HG02970 (cell line): ENCODE measurements around the gene RAB24.
"Not testable (repeated sequence)": the region's sequence is repeated elsewhere in the genome, so short reads cannot be mapped to it uniquely, and the experiment has no call there.

ENCODE experiments used
- ATAC-seq: cut with Tn5 transposase; IDR thresholded peaks from one replicate; pipeline ENCODE4 v1.9.1; 2021; ENCODE audit warnings: mild to moderate bottlenecking, moderate library complexity, moderate number of reproducible peaks; ENCODE audit not compliant: unreplicated experiment, low FRiP score

Gene RAB24

GRCh38 chr5:177297922-177298321 is 5.6 kb downstream of the RAB24 start:
- no peak for ATAC-seq

GRCh38 chr5:177296581-177296980 is 6.9 kb downstream of the RAB24 start:
- ATAC-seq = no peak

- no peak for ATAC-seq
These were observed 7.6 kb downstream of the RAB24 start for GRCh38 chr5:177295924-177296323.

GRCh38 chr5:177294632-177295031 is 8.9 kb downstream of the RAB24 start:
- ATAC-seq = no peak

GRCh38 chr5:177293819-177294581 is 9.5 kb downstream of the RAB24 start:
- ATAC-seq = no peak

GRCh38 chr5:177291735-177292134 is 11.8 kb downstream of the RAB24 start:
- ATAC-seq = no peak

- no peak for ATAC-seq
These were observed 12.5 kb downstream of the RAB24 start for GRCh38 chr5:177290816-177291596.

GRCh38 chr5:177288191-177288590 is 15.3 kb downstream of the RAB24 start:
- no peak for ATAC-seq

- ATAC-seq = no peak
These were observed 26.6 kb downstream of the RAB24 start for GRCh38 chr5:177276886-177277285.

- ATAC-seq = no peak
These were observed 27.6 kb downstream of the RAB24 start for GRCh38 chr5:177275883-177276282.

- no peak for ATAC-seq
These were observed 32.4 kb downstream of the RAB24 start for GRCh38 chr5:177271113-177271512.

- ATAC-seq = no peak
These were observed 32.9 kb downstream of the RAB24 start for GRCh38 chr5:177270653-177271052.

GRCh38 chr5:177269976-177270375 is 33.5 kb downstream of the RAB24 start:
- ATAC-seq = no peak

- no peak for ATAC-seq
These were observed 34.2 kb downstream of the RAB24 start for GRCh38 chr5:177269232-177269895.

- no peak for ATAC-seq
These were observed 38.1 kb downstream of the RAB24 start for GRCh38 chr5:177265395-177265794.

GRCh38 chr5:177264178-177264577 is 39.3 kb downstream of the RAB24 start:
- no peak for ATAC-seq

GRCh38 chr5:177261510-177261909 is 42.0 kb downstream of the RAB24 start:
- ATAC-seq = no peak

- ATAC-seq = no peak
These were observed 42.6 kb downstream of the RAB24 start for GRCh38 chr5:177260961-177261360.

GRCh38 chr5:177258711-177259110 is 44.8 kb downstream of the RAB24 start:
- not testable (repeated sequence) for ATAC-seq

GRCh38 chr5:177256296-177256695 is 47.2 kb downstream of the RAB24 start:
- ATAC-seq = no peak

GRCh38 chr5:177253252-177253651 is 50.3 kb downstream of the RAB24 start:
- ATAC-seq = no peak
